Mammary epithelial cell (primary cell): ENCODE results near the gene CCN6.

Experiments
- CTCF ChIP-seq, 2 donors: IDR thresholded peaks in 1 of 2; conservative IDR thresholded peaks in 1 of 2; 2 replicates each; pipeline ENCODE4 v1.5.1; 2011 to 2012; ENCODE audit warnings: inconsistent platforms in 2 of 2, low read length in 2 of 2, mild to moderate bottlenecking in 2 of 2, control low read depth in 1 of 2, low read depth in 1 of 2; ENCODE audit not compliant: insufficient read depth in 1 of 2; ENCODE audit errors: extremely low read depth in 1 of 2
- EZH2 ChIP-seq: IDR thresholded peaks from 2 replicates; pipeline ENCODE4 v1.6.1; 2012; ENCODE audit warnings: low read length, inconsistent platforms, borderline replicate concordance

DNA sequence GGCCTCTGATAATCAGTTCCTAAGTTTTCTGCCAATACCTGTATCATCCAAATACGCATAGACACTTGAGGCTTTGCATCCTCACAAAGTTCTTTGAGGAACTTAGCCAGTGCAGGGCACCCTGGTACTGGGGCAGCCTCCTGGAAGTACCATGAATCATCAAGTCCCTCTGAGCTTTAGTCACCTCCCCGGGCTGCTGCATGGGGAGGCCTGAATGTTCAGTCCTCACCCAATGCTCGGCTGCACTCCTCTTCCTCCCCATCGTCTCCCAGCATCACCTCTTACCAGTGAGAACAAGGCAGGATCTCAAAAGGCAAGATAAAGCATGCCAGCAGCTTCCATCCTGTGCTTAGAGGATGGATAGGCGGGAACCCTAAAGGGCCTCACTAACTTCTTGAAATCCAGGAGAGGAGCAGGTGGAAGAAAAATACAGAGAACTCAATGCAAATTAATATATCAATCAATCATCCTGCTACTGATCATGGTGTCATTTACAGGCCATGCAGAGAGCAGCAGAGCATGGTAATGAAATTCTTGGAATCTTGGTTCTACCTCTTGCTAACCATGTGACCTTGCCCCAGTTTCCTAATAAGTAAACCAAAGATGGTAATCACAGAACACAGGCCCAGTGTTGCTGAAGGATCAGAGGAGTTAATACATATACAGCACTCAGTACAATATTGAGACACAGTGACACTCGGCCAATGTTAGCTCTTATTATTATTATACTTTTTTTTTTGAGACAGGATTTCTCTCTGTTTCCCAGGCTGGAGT is 4.7 kb upstream of the CCN6 start:
- TF ChIP-seq CTCF (conservative IDR thresholded peaks at IDR 0.05 in 1 of 2, IDR thresholded peaks at IDR 0.05 in 1 of 2; ENCODE audit: extremely low read depth in 1 of 2, insufficient read depth in 1 of 2, low read depth in 1 of 2, low read length in 2 of 2), result no peak
- TF ChIP-seq EZH2, result no peak
